Fibroblast of peridontal ligament (primary cell): Measurements from ENCODE around the gene NUAK2.

Source experiments
- DNase-seq: peaks from one replicate; pipeline ENCODE4 v3.0.0-alpha.2; 2010; ENCODE audit errors: extremely low read depth

Gene NUAK2

DNA sequence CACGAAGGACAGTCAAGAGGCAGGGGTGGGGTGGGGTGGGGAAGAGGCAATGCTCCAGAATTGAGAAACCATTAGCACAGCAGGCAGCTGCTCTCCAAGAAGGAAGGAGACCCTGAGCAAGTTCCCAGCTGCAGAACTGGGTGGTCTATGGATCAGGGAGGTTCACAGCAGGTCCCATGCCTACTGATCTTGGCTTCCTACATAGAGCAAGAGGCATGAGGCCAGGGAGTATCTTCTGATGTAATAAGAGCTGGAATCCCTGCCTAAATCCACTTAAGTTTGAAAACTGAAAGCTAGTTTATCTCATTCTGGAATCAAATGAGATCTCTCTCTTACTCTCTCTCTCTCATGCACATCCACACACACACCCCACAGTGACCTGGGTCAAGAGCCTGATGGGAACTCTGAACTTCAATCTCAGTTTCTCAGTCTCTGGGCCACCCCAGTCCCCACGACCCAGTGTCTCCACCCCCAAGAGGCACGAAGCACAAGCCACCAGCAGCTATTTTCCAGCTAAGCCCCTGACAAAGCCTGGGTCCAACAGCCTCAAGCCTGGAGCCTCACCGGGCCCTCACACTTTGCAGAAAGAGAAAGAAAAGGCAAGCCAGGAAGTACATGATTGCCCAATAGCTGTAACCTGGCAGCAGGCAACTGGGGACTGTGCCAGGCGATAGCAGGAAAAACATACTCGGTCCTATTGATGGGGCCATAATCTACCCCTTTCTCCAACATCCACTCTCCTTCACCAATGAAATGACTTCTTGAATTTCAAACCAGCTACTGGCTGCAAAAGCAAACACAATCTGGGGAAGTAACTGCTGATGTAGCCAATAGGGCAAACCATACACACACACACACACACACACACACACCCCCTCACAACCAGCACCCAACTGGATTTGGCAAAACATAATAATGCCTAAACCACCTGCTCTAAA lies 2.2 kb downstream of the NUAK2 start:
- peak; percentile 64 for DNase-seq

GRCh38 chr1:205318231-205318991 lies 3.1 kb downstream of the NUAK2 start:
- no peak for DNase-seq

GRCh38 chr1:205317311-205317917 lies 4.1 kb downstream of the NUAK2 start:
- no peak for DNase-seq

- DNase-seq: no peak
Observed at GRCh38 chr1:205316161-205316566, 5.4 kb downstream of the NUAK2 start.

DNA sequence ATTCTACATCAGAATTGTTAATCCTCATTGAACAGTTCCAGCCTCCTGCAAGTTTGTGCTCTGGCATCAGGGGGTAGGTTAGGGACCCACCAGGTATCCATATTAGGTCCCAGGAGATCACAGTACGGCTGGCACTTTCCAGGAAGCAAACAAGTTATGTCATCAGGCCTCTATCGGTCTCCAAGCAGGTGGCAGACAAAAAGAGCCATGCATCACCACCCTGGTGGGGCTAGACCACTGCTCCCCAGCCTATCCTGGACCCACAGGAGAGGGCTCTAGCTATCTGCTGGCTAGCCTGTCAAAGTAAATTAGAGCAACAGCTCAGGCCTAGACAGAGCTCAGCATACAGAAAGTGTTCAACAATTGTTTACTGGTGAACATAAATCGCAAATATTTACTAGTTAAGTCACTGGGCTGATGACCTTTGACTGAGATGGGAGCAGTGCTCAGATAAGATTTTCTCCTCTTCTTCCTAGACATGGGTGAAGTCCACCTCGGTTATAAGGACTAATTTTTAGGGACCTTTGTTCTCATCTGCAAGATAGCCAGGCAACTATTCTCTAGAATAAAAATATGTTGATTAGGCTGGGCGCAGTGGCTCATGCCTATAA lies 6.4 kb downstream of the NUAK2 start:
- DNase-seq: no peak

GRCh38 chr1:205313563-205314308 lies 7.8 kb downstream of the NUAK2 start:
- peak; percentile 62 for DNase-seq

- no peak for DNase-seq
Observed at GRCh38 chr1:205312866-205313562, 8.5 kb downstream of the NUAK2 start.

DNA sequence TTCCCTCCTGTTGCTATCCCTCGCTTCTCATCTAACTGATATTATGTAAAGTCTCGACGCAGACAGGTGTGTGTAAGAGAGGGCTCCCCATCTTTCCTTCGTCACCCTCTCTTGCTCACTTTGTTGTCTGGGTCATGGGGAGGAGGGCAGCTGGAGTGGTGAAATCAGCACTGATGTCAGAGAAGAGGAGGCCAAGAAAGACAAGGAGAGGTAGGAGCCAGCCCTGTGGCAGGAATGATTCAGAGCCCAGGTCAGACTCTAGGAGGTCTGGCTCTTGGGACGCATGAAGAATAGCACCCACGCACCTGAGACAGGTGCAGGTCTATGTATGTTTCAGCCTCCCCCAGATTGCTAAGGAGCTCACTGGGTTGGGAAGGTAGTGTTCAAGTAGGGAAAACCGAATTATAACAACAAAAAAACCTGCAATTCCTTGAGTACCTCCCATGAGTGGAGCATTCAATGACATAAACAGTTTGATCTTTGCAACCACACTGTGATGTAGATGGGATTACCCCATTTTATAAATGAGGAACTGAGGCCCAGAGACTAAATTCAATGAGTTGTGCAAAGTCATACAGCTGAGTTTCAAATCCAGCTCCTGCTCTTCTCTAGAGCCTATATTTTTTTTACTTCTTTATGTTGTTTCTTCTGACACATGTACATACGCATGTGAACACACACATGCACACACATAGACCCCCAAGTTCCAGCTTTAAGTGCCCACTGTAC lies 10.4 kb downstream of the NUAK2 start:
- no peak for DNase-seq

DNA sequence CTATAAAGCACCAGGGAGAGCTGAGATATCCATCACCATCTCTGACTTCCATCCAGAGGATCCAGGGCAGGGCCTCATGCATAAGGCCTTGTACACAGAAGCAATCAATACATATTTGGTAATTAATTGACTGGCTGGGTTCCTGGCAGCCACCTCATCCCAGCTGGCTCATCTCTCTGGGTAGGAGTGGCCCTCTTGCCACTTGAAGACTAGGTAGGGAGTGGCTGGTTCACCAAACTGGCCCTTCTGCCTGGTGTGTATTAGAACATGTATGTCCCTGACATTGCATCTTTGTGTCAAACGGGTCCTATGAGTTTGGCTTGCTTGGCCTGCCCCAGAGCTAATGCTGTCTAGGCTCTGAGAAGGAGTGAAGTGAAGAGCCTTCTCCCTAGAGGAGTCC lies 11.8 kb downstream of the NUAK2 start:
- no peak for DNase-seq

GRCh38 chr1:205306929-205307566 lies 14.5 kb downstream of the NUAK2 start:
- no peak for DNase-seq

- DNase-seq: no peak
Observed at GRCh38 chr1:205304695-205305070, 16.9 kb downstream of the NUAK2 start.

DNA sequence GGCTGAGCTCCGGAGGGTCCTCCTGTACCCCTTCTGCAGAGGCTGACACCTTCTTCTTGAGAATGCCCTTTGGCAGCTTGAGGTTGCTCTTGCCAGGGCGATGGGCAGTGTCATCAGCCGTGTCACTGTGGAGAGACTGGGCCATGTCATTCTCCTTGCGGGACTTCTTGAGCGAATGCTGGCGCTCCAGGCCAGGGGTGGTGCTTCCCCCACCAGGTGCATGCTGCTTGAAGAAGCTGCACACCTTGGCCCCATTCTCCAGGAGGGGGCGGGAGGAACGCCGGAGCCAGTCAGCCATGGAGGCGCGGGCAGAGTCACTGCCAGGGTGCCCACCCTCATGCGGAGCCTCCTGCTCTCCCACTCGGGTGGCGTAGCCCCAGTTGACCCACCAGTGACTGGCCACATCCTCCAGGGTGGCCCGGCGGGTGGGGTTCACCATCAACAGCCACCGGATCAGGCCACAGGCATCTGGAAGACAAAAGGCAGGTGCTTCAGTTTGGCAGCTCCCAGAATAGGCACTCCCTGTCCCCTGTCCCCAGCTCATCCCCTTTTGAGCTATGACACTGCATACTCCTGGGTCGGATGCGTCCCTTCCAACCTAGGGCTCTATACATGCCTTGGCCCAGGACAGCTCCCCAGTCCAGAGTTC lies 17.4 kb downstream of the NUAK2 start:
- no peak for DNase-seq

DNA sequence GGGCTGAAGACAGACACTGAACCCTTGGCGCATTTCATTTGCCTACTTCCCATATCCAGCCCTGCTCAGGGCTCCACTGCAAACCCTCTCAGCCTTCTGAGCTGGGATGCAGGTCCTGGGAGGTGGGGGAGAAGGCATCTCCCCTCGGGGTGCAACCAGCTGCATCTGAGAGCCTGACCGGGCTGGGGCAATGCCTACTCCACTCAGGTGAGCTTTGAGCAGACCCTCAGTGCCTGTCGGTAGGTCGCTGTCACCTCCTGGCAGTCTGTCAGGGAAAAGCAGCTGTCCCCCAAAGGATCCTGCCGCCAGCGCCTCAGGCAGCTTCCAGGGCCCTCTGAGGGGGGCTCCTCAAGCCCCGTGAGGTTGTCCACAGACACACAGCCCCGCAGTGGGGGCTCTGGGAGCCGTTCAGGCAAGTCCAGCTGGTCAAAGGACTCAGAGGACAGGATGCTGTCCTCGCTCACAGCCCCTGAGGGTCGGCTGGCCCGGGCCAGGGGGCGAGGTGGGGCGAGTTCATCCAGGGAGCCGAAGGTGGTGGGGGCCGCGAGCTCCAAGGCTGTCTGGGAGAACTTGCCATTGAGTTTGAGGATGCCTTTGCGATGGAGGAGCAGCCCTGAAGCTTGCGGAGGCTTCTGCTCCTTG lies 18.2 kb downstream of the NUAK2 start:
- no peak for DNase-seq

GRCh38 chr1:205301842-205302588 lies 19.5 kb downstream of the NUAK2 start:
- DNase-seq: peak; percentile 43

- DNase-seq: peak; percentile 92
Observed at GRCh38 chr1:205301205-205301821, 20.2 kb downstream of the NUAK2 start.

GRCh38 chr1:205300149-205300548 lies 21.4 kb downstream of the NUAK2 start:
- no peak for DNase-seq
